Measurements from ENCODE around the gene FNIP2.

The FNIP2 gene

GRCh38 chr4:158833602-158834001, 64.8 kb downstream of the FNIP2 start:
- Histone ChIP-seq H3K36me3 (peaks cover 5% of the 10 kb centered on the region; the same call in 1 of the 2 replicates), H3K9me3 (no peaks in the 10 kb centered on the region), H3K27me3 (no peaks in the 10 kb centered on the region), H3K4me3 (ENCODE audit: low read depth, low read length) (no peak overlapping the region), H3K4me1 (no peaks in the 10 kb centered on the region)
- no peak for DNase-seq
- TF ChIP-seq, protein P1, sequence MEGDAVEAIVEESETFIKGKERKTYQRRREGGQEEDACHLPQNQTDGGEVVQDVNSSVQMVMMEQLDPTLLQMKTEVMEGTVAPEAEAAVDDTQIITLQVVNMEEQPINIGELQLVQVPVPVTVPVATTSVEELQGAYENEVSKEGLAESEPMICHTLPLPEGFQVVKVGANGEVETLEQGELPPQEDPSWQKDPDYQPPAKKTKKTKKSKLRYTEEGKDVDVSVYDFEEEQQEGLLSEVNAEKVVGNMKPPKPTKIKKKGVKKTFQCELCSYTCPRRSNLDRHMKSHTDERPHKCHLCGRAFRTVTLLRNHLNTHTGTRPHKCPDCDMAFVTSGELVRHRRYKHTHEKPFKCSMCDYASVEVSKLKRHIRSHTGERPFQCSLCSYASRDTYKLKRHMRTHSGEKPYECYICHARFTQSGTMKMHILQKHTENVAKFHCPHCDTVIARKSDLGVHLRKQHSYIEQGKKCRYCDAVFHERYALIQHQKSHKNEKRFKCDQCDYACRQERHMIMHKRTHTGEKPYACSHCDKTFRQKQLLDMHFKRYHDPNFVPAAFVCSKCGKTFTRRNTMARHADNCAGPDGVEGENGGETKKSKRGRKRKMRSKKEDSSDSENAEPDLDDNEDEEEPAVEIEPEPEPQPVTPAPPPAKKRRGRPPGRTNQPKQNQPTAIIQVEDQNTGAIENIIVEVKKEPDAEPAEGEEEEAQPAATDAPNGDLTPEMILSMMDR (IDR thresholded peaks at IDR 0.05; ENCODE audit: low read depth, low read length) = no peak

DNA sequence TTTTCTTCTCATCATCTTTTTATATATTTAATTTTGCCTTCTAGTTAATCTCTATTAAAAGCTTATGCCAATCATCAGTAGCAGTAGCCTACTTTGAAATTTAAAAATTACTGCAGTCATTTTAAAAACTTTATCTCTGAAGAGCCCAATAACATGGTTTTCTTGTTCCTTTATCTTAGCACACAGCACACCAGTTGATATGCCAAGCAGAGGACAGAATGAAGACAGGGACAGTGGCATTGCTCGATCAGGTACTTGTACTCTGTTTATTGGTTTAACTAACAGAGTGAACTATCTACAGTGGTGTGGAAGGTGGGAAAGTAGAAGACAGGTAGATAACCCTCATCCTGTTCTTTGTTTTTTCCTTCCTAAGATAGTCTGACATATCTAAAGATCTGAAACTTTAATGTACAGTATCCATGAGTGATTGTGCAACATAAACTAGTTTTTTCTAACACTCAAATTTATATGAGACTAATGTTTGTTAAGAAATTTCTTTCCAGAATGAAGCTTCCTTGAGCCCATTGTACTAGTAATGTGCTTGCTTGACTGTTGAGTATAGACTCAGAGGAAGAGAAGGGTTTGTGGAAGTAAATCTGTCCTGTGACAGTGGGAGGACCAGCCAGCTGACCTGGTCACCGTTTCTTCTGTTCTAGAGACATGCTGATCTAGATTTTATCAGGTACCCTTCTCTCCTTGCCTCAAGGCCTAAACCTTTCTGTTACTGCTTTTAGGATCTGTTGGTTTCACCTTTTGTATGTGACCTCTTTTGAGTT, 66.6 kb downstream of the FNIP2 start:
- H3K4me3 ChIP-seq (ENCODE audit: low read depth, low read length) = no peak overlapping the region
- no peak for DNase-seq
- H3K4me1 ChIP-seq = no peaks in the 10 kb centered on the region
- H3K27me3 ChIP-seq = no peaks in the 10 kb centered on the region
- H3K9me3 ChIP-seq = no peaks in the 10 kb centered on the region
- peaks cover 5% of the 10 kb centered on the region; the same call in 1 of the 2 replicates for H3K36me3 ChIP-seq
- TF ChIP-seq, protein P1 (IDR thresholded peaks at IDR 0.05; ENCODE audit: low read depth, low read length) = no peak

DNA sequence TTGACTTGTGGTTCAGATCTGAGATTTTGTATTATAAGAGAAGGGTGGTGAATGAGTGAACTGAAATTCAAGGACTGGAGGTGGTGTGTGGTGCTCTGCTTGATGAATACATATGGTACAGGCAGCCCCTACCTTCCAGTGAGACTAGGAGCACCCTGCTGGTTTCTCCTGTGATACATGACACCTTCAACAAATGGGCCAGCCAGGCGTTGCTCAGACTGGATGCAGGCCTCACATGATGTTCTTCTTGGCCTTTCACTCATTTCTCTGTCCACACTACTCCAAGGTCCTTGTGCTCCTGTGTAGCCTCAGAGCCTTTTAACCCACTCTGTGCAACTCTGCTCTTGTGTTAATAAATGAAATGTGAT, 67.2 kb downstream of the FNIP2 start:
- TF ChIP-seq, protein P1 (IDR thresholded peaks at IDR 0.05; ENCODE audit: low read depth, low read length) = no peak
- no peak for DNase-seq
- no peaks in the 10 kb centered on the region for H3K27me3 ChIP-seq

DNA sequence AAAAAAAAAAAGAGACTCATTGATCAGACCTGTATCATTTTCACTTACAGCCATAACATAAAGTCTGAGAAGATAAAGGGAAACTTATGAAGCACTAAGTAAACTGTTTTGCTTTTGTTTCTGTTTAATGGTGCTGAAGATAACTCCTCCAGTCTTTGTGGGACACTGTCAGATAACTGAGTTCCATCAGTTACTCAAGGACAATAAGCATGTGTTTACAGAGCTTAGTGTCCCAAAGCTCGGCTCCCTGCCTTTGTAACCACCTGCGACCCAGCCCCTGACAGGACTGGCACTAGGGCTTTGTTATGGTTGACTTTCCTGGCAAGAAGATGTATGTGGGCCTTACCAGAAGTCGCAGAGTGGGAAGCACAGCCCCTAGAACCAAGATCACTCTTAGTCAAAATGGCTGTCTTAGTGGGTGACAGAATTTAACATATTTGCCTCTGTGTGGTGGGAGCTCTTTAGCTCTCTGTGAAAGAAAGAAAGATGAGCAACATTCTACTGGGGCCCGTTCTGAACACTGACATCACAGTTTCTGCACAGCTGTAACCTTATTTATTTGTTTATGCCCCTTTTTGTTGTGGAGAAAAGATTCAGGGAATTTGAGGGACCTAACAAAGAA, 68.1 kb downstream of the FNIP2 start:
- no peak for DNase-seq
- Histone ChIP-seq H3K4me3 (ENCODE audit: low read depth, low read length) (no peak overlapping the region), H3K9me3 (no peaks in the 10 kb centered on the region), H3K27me3 (no peaks in the 10 kb centered on the region), H3K4me1 (no peaks in the 10 kb centered on the region), H3K36me3 (peaks cover 5% of the 10 kb centered on the region; the same call in 1 of the 2 replicates)
- TF ChIP-seq, protein P1 (IDR thresholded peaks at IDR 0.05; ENCODE audit: low read depth, low read length) = no peak

More for the DNA sequence above, 67.2 kb downstream of the FNIP2 start:
- Histone ChIP-seq H3K9me3 (no peaks in the 10 kb centered on the region), H3K4me1 (no peaks in the 10 kb centered on the region), H3K4me3 (ENCODE audit: low read depth, low read length) (no peak overlapping the region), H3K36me3 (peaks cover 5% of the 10 kb centered on the region; the same call in 1 of the 2 replicates)

GRCh38 chr4:158837527-158838141, 68.8 kb downstream of the FNIP2 start:
- TF ChIP-seq, protein P1 (IDR thresholded peaks at IDR 0.05; ENCODE audit: low read depth, low read length) = no peak
- no peaks in the 10 kb centered on the region for H3K27me3 ChIP-seq

More at GRCh38 chr4:158837527-158838141, 68.8 kb downstream of the FNIP2 start:
- no peak overlapping the region for H3K4me3 ChIP-seq (ENCODE audit: low read depth, low read length)
- peaks cover 5% of the 10 kb centered on the region; the same call in 1 of the 2 replicates for H3K36me3 ChIP-seq
- H3K9me3 ChIP-seq = no peaks in the 10 kb centered on the region
- H3K4me1 ChIP-seq = no peaks in the 10 kb centered on the region
- no peak for DNase-seq

Data from BE2C (cell line).